ENCODE results near the gene MEIOC.

DNA sequence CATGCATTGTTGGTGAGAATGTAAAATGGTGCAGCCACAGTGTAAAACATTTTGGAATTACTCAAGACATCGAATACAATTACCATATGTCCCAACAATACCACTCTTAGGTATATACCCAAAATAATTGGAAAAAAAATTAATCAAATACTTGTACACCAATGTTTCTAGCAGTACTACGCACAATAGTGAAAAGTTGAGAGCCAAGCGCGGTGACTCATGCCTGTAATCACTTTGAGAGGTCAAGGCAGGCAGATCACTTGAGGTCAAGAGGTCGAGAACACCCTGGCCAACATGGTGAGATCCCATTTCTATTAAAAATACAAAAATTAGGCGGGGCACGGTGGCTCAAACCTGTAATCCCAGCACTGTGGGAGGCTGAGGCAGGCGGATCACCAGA lies 3.5 kb upstream of the MEIOC start:
- TF ChIP-seq, protein P1, sequence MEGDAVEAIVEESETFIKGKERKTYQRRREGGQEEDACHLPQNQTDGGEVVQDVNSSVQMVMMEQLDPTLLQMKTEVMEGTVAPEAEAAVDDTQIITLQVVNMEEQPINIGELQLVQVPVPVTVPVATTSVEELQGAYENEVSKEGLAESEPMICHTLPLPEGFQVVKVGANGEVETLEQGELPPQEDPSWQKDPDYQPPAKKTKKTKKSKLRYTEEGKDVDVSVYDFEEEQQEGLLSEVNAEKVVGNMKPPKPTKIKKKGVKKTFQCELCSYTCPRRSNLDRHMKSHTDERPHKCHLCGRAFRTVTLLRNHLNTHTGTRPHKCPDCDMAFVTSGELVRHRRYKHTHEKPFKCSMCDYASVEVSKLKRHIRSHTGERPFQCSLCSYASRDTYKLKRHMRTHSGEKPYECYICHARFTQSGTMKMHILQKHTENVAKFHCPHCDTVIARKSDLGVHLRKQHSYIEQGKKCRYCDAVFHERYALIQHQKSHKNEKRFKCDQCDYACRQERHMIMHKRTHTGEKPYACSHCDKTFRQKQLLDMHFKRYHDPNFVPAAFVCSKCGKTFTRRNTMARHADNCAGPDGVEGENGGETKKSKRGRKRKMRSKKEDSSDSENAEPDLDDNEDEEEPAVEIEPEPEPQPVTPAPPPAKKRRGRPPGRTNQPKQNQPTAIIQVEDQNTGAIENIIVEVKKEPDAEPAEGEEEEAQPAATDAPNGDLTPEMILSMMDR (IDR thresholded peaks at IDR 0.05), result no peak
- no peak for TF ChIP-seq POLR2A (IDR thresholded peaks at IDR 0.05)
